Smooth muscle cell of trachea (primary cell): Measurements from ENCODE around the gene ECI1. TPM values are rescaled to one million over a fixed set of nuclear protein-coding genes. Genes with fewer than 3 reads are reported as not detected.

Experiments used
- total RNA-seq: library from RNA; depleted of rRNA; stranded (reverse); fragments of >200 nt; gene quantifications from 2 replicates; pipeline ENCODE4 v1.2.1, GENCODE V29; 2014

The ECI1 gene, protein sequence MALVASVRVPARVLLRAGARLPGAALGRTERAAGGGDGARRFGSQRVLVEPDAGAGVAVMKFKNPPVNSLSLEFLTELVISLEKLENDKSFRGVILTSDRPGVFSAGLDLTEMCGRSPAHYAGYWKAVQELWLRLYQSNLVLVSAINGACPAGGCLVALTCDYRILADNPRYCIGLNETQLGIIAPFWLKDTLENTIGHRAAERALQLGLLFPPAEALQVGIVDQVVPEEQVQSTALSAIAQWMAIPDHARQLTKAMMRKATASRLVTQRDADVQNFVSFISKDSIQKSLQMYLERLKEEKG
- 34.6 and 42.0 TPM in 2 replicates for total RNA-seq

DNA sequence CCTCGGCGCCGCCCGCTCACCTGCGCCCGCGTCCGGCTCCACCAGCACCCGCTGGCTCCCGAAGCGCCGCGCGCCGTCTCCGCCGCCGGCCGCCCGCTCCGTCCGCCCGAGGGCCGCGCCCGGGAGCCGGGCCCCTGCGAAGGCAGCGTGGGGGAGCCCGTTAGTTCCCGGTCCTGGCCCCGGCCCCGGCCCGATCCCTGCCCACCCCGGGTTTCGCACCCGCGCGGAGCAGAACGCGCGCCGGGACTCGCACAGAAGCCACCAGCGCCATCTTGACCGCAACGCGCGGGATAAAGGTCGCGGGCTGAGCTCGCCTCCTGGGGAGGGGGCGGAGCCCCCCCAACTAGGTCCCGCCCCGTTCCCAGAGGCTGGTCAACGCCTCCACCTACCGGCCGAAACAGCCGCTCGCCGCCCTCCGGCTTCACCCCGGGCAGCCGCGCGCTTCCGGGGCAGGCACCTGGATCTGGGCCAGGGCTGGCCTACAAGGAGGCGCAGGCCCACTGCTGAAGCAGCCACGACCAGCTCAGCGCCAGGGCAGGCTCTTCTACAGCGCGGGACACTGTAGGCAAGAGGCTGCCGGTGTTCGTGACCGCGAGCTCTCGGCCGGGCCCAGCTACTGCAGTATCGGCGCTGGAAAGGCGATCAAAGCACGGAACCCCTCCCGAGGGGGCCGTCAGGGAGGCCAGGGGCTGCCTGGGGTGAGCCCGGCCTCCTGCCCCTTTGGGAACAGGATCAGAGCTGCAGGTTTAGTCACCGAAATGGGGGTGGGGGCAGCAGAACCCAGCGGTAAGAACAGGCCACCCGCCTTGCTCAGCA is at the start of gene ECI1:
Gene ECI1 (minus strand): TSS at position 292 of the 816 bp plus-strand sequence. CDS start 21 bp downstream, at position 271.

GRCh38 chr16:2267913-2268666 is 16.7 kb upstream of the ECI1 start, which contains the start of gene RNPS1:
RNPS1 (minus strand) TSS chr16:2268126; CDS start chr16:2264643, 3,483 bp downstream.

DNA sequence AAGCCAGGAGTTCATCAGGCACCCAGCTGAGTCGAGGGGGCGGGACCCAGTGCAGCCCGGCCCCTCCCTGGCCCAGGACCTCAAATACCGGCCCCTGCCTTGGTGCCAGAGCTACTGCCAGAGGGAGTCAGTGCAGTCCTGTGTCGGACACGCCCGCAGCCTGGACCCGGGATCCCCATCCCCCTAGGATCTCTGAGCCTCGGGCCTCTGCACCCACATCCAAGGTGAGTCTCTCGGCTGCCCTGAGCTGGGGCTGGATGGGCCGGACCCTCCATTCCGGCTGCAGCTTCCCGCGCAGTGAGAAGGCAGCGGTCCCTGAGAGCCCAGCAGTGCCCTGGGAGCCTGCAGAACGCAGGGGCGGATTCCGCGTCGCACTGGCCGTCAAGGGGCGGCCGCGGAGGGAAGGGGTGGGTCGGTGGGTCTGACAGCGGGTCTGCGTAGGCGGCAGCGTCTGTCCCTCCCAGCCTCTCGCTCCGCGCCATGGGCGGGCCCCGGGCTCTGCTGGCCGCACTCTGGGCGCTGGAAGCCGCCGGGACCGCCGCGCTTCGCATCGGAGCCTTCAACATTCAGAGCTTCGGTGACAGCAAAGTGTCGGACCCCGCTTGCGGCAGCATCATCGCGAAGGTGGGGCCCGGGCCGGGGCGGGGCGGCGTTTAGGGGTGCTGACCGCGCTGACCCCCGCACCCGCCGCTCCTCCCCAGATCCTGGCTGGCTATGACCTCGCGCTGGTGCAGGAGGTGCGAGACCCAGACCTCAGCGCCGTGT is 14.9 kb downstream of the ECI1 start, which contains the start of gene DNASE1L2:
Gene DNASE1L2 (plus strand): TSS at position 108 of the 765 bp plus-strand sequence. CDS start 373 bp downstream, at position 481.

GRCh38 chr16:2223221-2223941 is 28.0 kb downstream of the ECI1 start, which contains the start of gene E4F1:
E4F1 (plus strand) TSS chr16:2223591; CDS start chr16:2223614, 23 bp downstream.

GRCh38 chr16:2214719-2214968 is 36.7 kb downstream of the ECI1 start, which contains the start of gene PGP:
PGP (minus strand) TSS chr16:2214840; CDS start chr16:2214777, 63 bp downstream.

DNA sequence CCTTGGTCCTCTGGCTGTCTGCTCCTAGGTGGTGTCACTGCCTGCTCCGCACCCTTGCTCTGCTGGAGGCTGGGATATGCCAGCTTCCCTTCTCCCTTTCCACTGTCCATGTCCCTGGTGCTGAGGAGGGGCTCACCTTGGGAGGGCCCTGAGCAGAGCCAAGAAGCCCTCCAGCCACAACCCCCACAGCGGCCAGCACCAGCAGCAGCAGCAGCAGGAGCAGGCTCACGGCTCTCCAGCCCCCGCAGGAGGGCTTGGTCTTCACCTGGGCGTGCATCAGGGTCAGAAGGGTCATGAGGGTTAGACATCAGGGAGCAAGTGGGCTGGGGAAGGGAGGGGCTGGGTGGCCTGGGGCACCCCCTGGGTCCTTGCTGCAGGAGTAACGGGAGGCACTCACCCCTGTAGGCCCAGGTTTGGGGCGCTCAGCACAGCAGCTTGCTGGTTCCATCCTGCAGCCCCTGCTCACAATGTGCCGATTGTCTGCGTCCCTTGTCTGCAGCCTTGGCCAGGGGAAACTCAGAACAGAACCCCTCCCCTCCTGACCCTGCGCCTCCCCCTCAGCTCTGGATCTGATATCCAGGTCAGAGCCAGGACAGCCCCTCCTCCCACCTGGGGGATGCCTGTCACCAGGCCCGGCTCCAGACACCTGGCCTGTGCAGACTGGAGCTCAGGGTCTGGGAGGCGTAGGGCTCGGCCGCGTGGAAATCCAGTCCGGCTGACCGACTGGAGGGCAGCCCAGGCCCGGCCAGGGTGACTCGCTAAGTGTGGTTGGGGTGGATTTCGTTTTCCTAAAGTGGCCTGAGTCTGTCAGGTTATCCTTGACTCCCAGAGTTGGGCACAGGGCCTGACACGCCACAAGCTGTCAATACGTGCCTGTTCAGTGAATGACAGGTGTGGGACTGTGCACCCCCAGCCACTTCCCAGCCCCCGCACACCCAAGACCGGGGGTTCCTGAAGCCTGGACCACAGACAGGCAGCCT is 40.7 kb downstream of the ECI1 start, which contains the start of gene BRICD5:
Gene BRICD5 (minus strand): TSS at position 478 of the 980 bp plus-strand sequence. CDS start 30 bp downstream, at position 448.

GRCh38 chr16:2205104-2205966 is 46.1 kb downstream of the ECI1 start, which contains the start of gene MLST8:
MLST8 (plus strand) TSS chr16:2205454; CDS start chr16:2206086, 632 bp downstream.

DNA sequence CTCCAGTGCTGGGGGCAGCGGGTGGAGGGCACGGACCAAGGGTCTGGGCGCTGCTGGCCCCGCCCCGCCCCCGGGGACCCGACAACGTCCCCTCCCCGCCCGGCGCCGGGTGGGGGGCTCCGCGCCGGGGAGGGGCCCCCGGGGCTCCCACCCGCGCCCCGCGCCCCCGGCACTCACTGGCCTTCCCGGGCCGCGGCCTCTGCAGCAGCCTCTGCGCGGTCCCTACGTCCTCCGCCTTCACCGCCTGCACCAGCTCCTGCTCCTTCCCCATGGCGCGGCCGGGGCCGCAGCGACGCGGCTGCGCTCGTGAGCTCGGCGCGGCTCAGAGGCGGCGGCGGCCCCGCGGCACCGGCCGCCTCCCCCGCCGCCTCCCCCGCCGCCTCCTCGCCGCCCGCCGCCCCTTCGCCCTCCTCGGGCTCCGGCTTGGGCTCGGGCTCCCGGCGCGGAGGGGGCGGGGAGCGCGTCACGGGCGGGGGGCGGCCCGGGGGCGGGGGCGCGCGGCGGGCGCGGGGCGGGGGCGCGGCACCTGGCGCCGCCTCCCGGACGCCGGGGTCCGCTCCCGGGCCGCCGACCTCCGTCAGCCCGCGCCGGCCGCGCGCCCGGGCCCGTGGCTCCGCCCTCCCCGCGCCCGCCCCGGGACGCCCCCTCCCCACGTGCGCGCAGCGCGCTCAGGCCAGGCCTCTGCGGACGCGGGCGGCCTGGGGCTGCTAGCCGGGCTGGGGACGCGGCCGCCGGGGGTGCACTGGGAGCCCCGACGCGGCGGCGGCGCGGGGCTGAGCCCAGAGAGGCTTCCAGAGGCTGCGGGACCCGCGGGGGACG is 55.0 kb downstream of the ECI1 start, which contains the start of gene CASKIN1:
Gene CASKIN1 (minus strand): TSS at position 444 of the 819 bp plus-strand sequence. CDS start 173 bp downstream, at position 271.

Other genes starting within 250 kb of the ECI1 start
- gene ZNF598, start 241.8 kb downstream of the ECI1 start, total RNA-seq, result 27.3 and 27.5 TPM in 2 replicates
- gene NPW, start 231.8 kb downstream of the ECI1 start, total RNA-seq, result 0.29 and 2.5 TPM in 2 replicates
- gene NHERF2, start 224.7 kb downstream of the ECI1 start, total RNA-seq, result 30.5 and 60.4 TPM in 2 replicates
- 26.6 and 27.8 TPM in 2 replicates for gene NTHL1, start 203.8 kb downstream of the ECI1 start, total RNA-seq
- 70.5 and 85.2 TPM in 2 replicates for gene TSC2, start 203.6 kb downstream of the ECI1 start, total RNA-seq
- gene PKD1, start 115.7 kb downstream of the ECI1 start, total RNA-seq, result 184 and 227 TPM in 2 replicates
- gene RAB26, start 103.0 kb downstream of the ECI1 start, total RNA-seq, result 1.2 and 2.9 TPM in 2 replicates
- gene TRAF7, start 95.8 kb downstream of the ECI1 start, total RNA-seq, result 59.2 and 92.1 TPM in 2 replicates
- gene CASKIN1, start 55.0 kb downstream of the ECI1 start, total RNA-seq, result under 0.01 and 2.0 TPM in 2 replicates
- 30.8 and 33.6 TPM in 2 replicates for gene MLST8, start 46.1 kb downstream of the ECI1 start, total RNA-seq
- 0.58 and 0.99 TPM in 2 replicates for gene BRICD5, start 40.7 kb downstream of the ECI1 start, total RNA-seq
- gene PGP, start 36.7 kb downstream of the ECI1 start, total RNA-seq, result 7.4 and 10.6 TPM in 2 replicates
- 24.4 and 39.2 TPM in 2 replicates for gene E4F1, start 28.0 kb downstream of the ECI1 start, total RNA-seq
- gene DNASE1L2, start 15.1 kb downstream of the ECI1 start, total RNA-seq, result 0.15 and 1.5 TPM in 2 replicates
- gene RNPS1, start 16.5 kb upstream of the ECI1 start, total RNA-seq, result 69.3 and 82.5 TPM in 2 replicates
- 1.2 and 2.3 TPM in 2 replicates for gene ABCA3, start 89.1 kb upstream of the ECI1 start, total RNA-seq
- 5.1 and 24.0 TPM in 2 replicates for gene CCNF, start 177.9 kb upstream of the ECI1 start, total RNA-seq
- gene TEDC2, start 208.5 kb upstream of the ECI1 start, total RNA-seq, result 1.5 and 6.3 TPM in 2 replicates
- 1.5 and 5.3 TPM in 2 replicates for gene NTN3, start 219.7 kb upstream of the ECI1 start, total RNA-seq
- 16.9 and 23.3 TPM in 2 replicates for gene TBC1D24, start 223.5 kb upstream of the ECI1 start, total RNA-seq